ENCODE measurements around the gene KIAA0513.

- TF ChIP-seq CTCF (IDR thresholded peaks at IDR 0.05) (no peak), POLR2A (IDR thresholded peaks at IDR 0.05) (no peak)
Measured at GRCh38 chr16:85123891-85124635, 96.5 kb downstream of the KIAA0513 start.

Data from body of pancreas (tissue), 4 donors.